T-helper 1 cell treated with Interleukin-12 subunit alpha and Interleukin-12 subunit beta and Interleukin-4 antibody, amounts not matched to agents 30 ng/mL and 1 ng/mL, for 36 hours (primary cell): ENCODE results near the gene C1QTNF12. TPM values are rescaled to one million over a fixed set of nuclear protein-coding genes. Genes with fewer than 3 reads are reported as not detected.

Experiments
- intact Hi-C: fragments of 100-400 bp; cut with micrococcal nuclease; formaldehyde crosslinking; loops from one replicate; pipeline ENCODE4 v1.15.1; 2024
- total RNA-seq: library from RNA; stranded (reverse); gene quantifications from 2 replicates; pipeline ENCODE4 v1.2.3, GENCODE V29; 2022

C1QTNF12 gene
- total RNA-seq, 1 donor from 2014 or later: 3.5 TPM

GRCh38 chr1:1231400-1232207 is 14.9 kb downstream of the C1QTNF12 start, which contains the start of gene SDF4:
TSS of gene SDF4 (minus strand) at chr1:1232001. CDS start at chr1:1228772, 3,229 bp downstream.
- intact Hi-C loops: loop anchor here (1.0 to 5.0 kb wide), 7 partner anchors 17 to 115 kb away; partner anchors contain the start of genes ACAP3, C1orf159, PUSL1 and TNFRSF4

GRCh38 chr1:1230656-1231399 is 15.7 kb downstream of the C1QTNF12 start:
- intact Hi-C loops: loop anchor here (1.0 to 5.0 kb wide), 7 partner anchors 16 to 115 kb away; partner anchors contain the start of genes ACAP3, C1orf159, PUSL1 and TNFRSF4

GRCh38 chr1:1229770-1230169 is 16.8 kb downstream of the C1QTNF12 start:
- intact Hi-C loops: loop anchor here (2.0 to 5.0 kb wide), 3 partner anchors 15 to 78 kb away; partner anchors contain the start of genes ACAP3, PUSL1 and TNFRSF4

GRCh38 chr1:1228596-1229321 is 17.8 kb downstream of the C1QTNF12 start:
- intact Hi-C loops: no loop called here

- intact Hi-C loops: no loop called here
Observed at GRCh38 chr1:1228187-1228586, 18.3 kb downstream of the C1QTNF12 start.

GRCh38 chr1:1227386-1227785 is 19.1 kb downstream of the C1QTNF12 start:
- intact Hi-C loops: no loop called here

GRCh38 chr1:1226566-1227362 is 19.8 kb downstream of the C1QTNF12 start:
- intact Hi-C loops: no loop called here

- intact Hi-C loops: no loop called here
Observed at GRCh38 chr1:1225913-1226312, 20.6 kb downstream of the C1QTNF12 start.

DNA sequence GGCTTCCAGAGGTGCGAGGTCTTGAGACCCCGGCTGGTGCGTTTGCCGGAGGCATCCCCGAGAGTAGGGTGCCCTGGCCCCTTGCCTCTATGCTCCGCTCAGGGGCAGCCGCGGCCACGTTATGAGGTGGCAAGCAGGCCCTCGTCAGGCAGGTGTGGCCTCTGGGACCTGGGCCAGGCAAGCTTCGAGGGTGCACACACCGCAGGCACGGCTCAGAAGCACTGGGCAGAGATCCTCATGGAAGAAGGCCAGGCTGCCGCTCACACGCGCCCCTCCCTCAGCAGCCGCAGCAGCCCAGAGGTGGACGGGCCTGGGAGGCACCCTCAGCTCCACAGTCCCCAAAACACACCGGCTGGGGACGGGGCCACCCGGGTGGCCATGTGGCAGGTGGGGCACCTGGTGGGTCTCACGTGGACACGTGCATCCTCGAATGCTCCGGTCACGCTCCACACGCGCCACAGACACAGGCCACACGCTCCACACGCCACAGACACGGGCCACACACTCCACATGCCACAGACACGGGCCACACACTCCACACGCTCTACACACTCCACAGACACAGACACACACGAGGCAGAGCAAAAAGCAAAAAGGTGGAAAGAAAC is 21.2 kb downstream of the C1QTNF12 start:
- intact Hi-C loops: no loop called here

GRCh38 chr1:1223891-1224290 is 22.6 kb downstream of the C1QTNF12 start:
- intact Hi-C loops: no loop called here

DNA sequence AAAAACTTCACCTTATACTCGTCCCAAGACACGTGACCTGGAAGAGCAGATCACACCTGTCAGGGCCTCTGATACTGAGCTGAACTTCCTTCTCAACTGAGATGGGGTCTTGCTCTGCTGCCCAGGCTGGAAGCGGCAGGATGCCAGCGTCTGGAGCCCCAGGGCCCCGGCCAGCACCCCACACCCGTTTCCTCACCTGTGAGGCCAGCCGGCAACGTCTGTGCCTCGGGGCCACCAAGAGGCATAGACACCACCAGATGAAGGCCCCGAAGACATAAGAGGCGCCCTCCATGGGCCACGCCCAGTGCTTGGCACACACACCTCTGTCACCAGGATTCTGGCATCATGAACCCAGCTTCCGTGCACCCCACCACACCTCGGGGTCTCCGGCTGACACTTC is 23.2 kb downstream of the C1QTNF12 start:
- intact Hi-C loops: no loop called here

DNA sequence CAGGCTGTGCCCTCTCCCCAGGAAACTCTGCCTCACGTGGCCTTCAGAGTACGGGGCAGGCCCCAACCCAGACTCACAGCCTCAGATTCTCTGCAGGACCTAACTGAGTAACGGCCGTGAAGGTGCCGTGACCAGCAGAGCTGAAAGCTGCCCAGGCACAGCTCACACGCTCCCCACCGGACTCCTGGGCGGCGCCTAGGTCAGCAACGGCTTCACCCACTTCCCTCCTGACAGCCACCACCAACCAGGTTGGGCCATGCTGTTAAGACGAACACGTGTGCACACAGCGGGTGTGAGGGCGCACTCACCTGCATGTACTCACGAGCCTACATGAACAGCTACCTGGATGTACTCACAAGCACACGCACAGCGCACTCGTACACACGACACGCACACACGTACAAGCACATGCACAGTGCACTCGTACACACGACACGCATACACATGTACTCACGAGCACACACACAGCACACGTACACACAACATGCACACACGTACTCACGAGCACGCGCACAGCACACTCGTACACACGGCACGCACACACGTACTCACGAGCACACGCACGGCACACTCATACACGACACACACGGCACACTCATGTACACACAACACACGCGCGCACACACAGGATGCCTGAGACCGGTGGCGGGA is 23.8 kb downstream of the C1QTNF12 start:
- intact Hi-C loops: no loop called here

GRCh38 chr1:1221887-1222574 is 24.5 kb downstream of the C1QTNF12 start:
- intact Hi-C loops: no loop called here

GRCh38 chr1:1220197-1220596 is 26.3 kb downstream of the C1QTNF12 start:
- intact Hi-C loops: no loop called here

DNA sequence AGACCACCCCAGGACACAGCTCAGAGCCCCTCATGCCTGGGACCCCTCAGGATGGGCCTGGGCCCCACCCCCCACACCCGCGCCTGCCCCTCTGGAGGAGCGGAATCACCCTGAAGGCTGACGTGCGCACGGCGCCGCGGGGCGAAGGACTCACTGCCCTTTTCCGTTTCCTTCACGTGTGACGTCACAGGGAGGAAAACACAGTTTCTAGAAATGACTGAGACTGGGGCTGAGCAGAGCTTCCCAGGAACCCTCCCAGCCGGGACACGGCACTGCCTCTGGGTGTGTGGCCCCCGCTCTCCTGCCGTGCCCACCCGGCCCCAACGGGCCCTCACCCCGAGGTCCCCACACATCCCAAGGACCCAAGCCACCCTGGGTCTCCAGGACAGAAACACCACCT is 27.2 kb downstream of the C1QTNF12 start:
- intact Hi-C loops: no loop called here

- intact Hi-C loops: no loop called here
Observed at GRCh38 chr1:1218524-1219200, 27.9 kb downstream of the C1QTNF12 start.

- intact Hi-C loops: no loop called here
Observed at GRCh38 chr1:1217621-1218523, 28.6 kb downstream of the C1QTNF12 start.
